Effector memory CD4-positive, alpha-beta T cell (primary cell): ENCODE results near the gene RXFP1.

ENCODE experiments used
- DNase-seq, 3 donors: peaks; one replicate each; pipeline ENCODE4 v3.0.0-alpha.2; 2020
- H3K27ac ChIP-seq: 2 replicates; pipeline ENCODE4 v1.7.0; 2013; ENCODE audit warnings: mild to moderate bottlenecking, low read length, moderate library complexity; ENCODE audit not compliant: insufficient read depth, poor library complexity, severe bottlenecking
- H3K27me3 ChIP-seq: replicated peaks from 2 replicates; pipeline ENCODE4 v1.7.0; 2013; ENCODE audit warnings: mild to moderate bottlenecking, low read length; ENCODE audit not compliant: insufficient read depth, control insufficient read depth, poor library complexity, severe bottlenecking
- H3K36me3 ChIP-seq: 2 replicates; pipeline ENCODE4 v1.7.0; 2013; ENCODE audit warnings: mild to moderate bottlenecking, low read length, moderate library complexity; ENCODE audit not compliant: control insufficient read depth, insufficient read depth
- H3K4me1 ChIP-seq: 2 replicates; pipeline ENCODE4 v1.7.0; 2013; ENCODE audit warnings: low read length, mild to moderate bottlenecking; ENCODE audit not compliant: control insufficient read depth, insufficient read depth, poor library complexity, severe bottlenecking
- H3K4me3 ChIP-seq: 2 replicates; pipeline ENCODE4 v1.7.0; 2013; ENCODE audit warnings: low read length, low read depth, mild to moderate bottlenecking; ENCODE audit not compliant: insufficient read depth, poor library complexity, severe bottlenecking
- H3K9me3 ChIP-seq: 2 replicates; pipeline ENCODE4 v1.7.0; 2013; ENCODE audit warnings: mild to moderate bottlenecking, low read length, moderate library complexity; ENCODE audit not compliant: control insufficient read depth

Gene RXFP1

DNA sequence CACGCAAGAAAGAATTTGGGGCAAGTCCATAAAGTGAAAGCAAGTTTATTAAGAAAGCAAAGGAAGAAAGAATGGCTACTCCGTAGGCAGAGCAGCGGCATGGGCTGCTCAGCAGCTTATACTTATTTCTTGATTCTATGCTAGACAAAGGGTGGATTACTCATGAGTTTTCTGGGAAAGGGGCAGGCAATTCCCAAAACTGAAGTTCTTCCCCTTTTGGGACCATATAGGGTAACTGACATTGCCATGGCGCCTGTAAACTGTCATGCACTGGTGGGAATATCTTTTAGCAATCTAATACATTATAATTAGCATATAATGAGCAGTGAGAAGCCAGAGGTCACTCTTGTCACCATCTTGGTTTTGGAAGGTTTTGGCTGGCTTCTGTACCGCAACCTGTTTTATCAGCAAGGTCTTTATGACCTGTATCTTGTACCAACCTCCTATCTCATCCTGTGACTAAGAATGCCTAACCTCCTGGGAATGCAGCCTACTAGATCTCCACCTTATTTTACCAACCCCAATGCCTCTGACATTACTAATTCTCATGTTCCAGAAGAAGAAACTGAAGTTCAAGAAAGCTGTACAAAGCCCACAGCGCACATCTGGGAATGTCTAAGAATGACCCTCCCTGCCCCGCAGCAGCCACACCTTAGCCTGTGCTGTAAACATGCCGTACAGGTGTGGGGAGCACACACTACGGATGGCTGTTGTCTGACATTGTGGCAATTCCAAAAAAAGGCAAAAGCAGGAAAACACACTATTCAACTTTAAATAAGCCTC, 18.6 kb downstream of the RXFP1 start:
- H3K4me3 ChIP-seq: no peak overlapping the region
- DNase-seq: no peak
- H3K27ac ChIP-seq: no peak overlapping the region
- no peaks in the 10 kb centered on the region for H3K4me1 ChIP-seq
- H3K27me3 ChIP-seq: no peaks in the 10 kb centered on the region
- H3K36me3 ChIP-seq: no peaks in the 10 kb centered on the region
- no peaks in the 10 kb centered on the region for H3K9me3 ChIP-seq

DNA sequence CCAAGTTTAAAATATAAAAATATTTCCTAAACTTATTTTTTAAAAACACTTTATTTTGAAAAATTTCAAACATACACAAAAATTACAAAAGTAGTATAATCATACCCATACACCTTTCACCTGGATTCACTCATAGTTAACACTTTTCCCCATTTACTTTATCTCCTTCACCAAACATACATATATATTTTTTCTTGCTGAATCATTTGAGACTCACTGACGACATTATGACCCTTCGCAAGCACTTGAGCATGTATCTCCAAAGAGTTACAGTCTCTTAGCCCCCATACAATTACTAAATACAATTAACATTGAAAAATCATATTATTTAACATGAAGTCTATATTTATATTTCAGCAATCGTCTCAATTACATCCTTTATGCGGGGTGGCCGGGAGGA, 19.8 kb downstream of the RXFP1 start:
- DNase-seq: no peak
- Histone ChIP-seq H3K4me3 (no peak overlapping the region), H3K27me3 (no peaks in the 10 kb centered on the region), H3K27ac (no peak overlapping the region), H3K4me1 (no peaks in the 10 kb centered on the region), H3K36me3 (no peaks in the 10 kb centered on the region), H3K9me3 (no peaks in the 10 kb centered on the region)

DNA sequence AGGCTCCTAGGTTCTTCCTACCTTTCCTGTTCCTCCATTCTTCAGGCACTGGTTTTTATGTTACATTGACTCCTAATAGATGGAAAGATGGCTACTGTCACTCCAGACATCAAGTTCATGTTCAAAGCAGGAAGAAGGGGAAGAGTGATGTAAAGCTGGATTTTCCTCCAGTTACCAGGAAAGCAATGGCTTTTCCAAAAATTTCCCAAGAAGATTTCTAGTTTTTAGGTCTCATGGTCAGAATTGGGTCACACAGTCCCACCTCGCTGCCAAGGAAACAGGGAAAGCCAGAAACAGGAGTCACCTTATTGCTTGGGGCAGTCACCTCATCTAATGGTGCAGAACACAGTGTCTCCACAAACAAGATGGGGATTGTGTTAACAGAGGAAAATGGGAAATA, 21.5 kb downstream of the RXFP1 start:
- Histone ChIP-seq H3K4me1 (no peaks in the 10 kb centered on the region), H3K36me3 (no peaks in the 10 kb centered on the region), H3K27ac (no peak overlapping the region), H3K4me3 (no peak overlapping the region), H3K9me3 (no peaks in the 10 kb centered on the region), H3K27me3 (no peaks in the 10 kb centered on the region)
- DNase-seq: no peak

DNA sequence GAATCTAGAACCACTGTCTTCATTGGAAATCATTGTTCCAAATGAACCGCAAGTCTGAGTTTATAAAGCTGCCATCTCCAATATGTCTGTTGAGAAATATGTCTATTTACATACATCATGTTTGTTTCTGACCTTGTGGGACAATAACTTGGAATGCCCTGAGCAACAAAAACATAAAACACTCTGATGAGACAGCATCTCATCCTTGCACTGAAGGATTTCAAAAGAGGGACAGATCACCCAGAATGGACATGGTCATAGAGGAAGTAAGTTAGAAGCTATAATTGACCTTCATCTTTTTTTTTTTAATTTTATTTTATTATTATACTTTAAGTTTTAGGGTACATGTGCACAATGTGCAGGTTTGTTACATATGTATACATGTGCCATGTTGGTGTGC, 22.5 kb downstream of the RXFP1 start:
- H3K36me3 ChIP-seq: no peaks in the 10 kb centered on the region
- no peak overlapping the region for H3K27ac ChIP-seq
- no peaks in the 10 kb centered on the region for H3K27me3 ChIP-seq
- no peak overlapping the region for H3K4me3 ChIP-seq
- no peaks in the 10 kb centered on the region for H3K9me3 ChIP-seq
- no peak for DNase-seq
- H3K4me1 ChIP-seq: no peaks in the 10 kb centered on the region

DNA sequence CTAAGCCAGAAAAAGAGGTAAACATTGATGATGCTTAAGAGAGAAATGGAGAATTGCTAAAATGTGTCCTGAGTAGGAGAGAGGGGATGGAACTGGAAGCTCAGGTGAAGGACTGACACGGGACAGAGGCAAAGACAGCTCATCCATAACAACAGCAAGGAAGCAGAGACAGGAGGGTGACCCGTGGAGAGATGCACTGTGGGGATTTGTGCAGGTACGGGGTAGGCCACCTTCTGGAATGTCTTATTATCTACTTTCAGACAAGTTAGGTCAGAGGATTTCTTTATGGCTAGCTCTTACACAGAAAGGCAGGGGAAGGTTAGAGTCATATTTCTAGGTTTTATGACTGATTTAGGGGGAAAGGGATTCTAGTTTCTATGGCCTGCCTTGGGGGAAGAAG, 31.7 kb downstream of the RXFP1 start:
- Histone ChIP-seq H3K4me3 (no peak overlapping the region), H3K4me1 (no peaks in the 10 kb centered on the region), H3K27ac (no peak overlapping the region), H3K36me3 (no peaks in the 10 kb centered on the region), H3K27me3 (no peaks in the 10 kb centered on the region), H3K9me3 (no peaks in the 10 kb centered on the region)
- no peak for DNase-seq

DNA sequence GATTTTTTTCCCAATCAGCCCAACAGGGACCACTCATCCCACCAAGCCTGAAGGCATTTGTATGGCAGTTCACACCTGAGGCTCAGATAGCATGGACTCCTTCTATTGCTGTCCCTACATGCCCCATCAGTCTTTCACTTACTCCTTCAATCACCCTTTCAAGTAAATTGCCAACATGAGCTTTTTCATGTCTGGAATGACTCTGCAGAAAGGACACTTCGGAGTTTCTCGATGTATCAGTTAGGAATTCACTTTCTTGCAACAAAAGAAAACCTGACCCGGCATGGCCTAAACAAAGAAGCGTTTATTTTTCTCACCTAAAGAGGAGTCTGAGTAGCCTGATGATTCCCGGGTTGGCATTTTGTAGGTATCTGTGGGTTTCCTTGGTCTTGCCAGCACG, 38.6 kb downstream of the RXFP1 start:
- no peaks in the 10 kb centered on the region for H3K9me3 ChIP-seq
- no peaks in the 10 kb centered on the region for H3K27me3 ChIP-seq
- no peak overlapping the region for H3K27ac ChIP-seq
- no peak for DNase-seq
- no peaks in the 10 kb centered on the region for H3K36me3 ChIP-seq
- no peak overlapping the region for H3K4me3 ChIP-seq
- H3K4me1 ChIP-seq: no peaks in the 10 kb centered on the region

DNA sequence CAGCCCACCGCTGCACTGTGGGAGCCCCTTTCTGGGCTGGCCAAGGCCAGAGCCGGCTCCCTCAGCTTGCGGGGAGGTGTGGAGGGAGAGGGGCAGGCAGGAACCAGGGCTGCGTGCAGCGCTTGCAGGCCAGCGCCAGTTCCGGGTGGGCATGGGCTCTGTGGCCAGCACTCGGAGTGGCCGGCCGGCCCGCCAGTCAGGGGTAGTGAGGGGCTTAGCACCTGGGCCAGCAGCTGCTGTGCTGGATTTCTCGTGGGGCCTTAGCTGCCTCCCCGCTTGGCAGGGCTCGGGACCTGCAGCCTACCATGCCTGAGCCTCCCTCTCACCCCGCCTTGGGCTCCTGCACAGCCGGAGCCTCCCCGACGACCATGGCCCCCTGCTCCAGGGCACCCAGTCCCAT, 45.2 kb downstream of the RXFP1 start:
- no peak for DNase-seq
- Histone ChIP-seq H3K27ac (no peak overlapping the region), H3K36me3 (no peaks in the 10 kb centered on the region), H3K4me3 (no peak overlapping the region), H3K27me3 (no peaks in the 10 kb centered on the region), H3K9me3 (no peaks in the 10 kb centered on the region), H3K4me1 (no peaks in the 10 kb centered on the region)

DNA sequence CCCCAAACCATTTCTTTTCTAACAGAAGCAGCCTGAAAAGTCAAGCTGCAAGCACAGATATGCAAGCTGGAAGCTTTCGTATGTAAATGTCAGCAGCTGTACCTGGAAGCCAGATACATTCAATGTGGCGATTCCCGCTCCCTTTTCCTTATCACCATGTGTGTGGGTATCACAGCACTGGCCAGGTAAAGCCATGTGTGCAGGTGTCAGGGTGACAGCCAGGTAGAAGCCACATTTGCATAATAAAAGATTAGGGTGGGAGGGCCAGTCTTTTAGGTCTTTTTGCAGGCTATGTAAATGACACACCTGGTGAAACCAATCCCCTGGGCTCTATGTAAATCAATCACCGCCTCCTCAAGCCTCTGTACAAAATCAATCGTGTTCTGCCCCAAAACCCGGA, 50.1 kb downstream of the RXFP1 start:
- DNase-seq: no peak
- Histone ChIP-seq H3K9me3 (no peaks in the 10 kb centered on the region), H3K27ac (no peak overlapping the region), H3K4me3 (no peak overlapping the region), H3K27me3 (no peaks in the 10 kb centered on the region), H3K4me1 (no peaks in the 10 kb centered on the region), H3K36me3 (no peaks in the 10 kb centered on the region)

DNA sequence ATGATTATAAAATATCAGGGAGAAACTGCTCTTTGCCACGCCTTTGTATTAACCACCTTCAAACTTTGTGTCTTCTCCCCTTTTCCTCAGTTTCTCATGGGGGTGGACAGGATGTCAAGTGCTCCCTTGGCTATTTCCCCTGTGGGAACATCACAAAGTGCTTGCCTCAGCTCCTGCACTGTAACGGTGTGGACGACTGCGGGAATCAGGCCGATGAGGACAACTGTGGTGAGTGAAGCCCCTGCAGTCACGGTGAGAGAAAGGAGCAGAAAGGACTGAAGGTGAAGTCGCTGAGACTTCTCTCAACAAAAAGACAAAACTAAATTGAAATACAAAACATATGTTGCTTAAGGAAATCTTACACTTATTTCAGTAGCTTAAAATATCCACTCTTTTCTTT, 50.9 kb downstream of the RXFP1 start:
- Histone ChIP-seq H3K27me3 (no peaks in the 10 kb centered on the region), H3K27ac (no peak overlapping the region), H3K4me3 (no peak overlapping the region), H3K9me3 (no peaks in the 10 kb centered on the region), H3K36me3 (no peaks in the 10 kb centered on the region), H3K4me1 (no peaks in the 10 kb centered on the region)
- DNase-seq: no peak

DNA sequence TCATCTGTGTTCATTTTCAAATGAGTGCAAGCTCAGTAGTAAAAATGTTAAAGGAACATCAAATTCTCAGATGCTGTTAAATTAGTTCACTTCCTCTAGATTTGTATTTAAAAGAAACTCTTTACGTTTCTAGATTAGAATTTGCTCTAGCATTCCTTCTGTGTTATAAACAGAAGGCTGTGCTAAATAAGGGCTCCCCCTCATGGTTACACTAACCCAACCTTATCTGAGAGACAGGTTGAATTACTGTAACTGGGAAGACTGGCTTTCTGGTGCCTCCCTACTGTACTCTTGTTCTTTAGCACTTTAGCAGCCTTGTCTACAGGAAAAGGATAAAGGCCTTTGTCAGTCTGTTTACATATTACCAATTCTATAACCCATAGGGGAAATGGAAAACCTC, 56.8 kb downstream of the RXFP1 start:
- H3K9me3 ChIP-seq: no peaks in the 10 kb centered on the region
- H3K27me3 ChIP-seq: no peaks in the 10 kb centered on the region
- no peak overlapping the region for H3K4me3 ChIP-seq
- no peak overlapping the region for H3K27ac ChIP-seq
- H3K36me3 ChIP-seq: no peaks in the 10 kb centered on the region
- DNase-seq: no peak
- no peaks in the 10 kb centered on the region for H3K4me1 ChIP-seq
